Subcutaneous adipose tissue (tissue), 4 donors: ENCODE measurements around the gene PTPRG. TPM values are rescaled to one million over a fixed set of nuclear protein-coding genes. Genes with fewer than 3 reads are reported as not detected.

Experiments used
- total RNA-seq, 4 donors: library from RNA; depleted of rRNA; stranded (reverse); fragments of >200 nt; gene quantifications; one replicate each; pipeline ENCODE4 v1.1.0, GENCODE V29; 2016
- TF ChIP-seq, protein P1 (sequence below): fragments of 450-650 bp; IDR thresholded peaks from one replicate; pipeline ENCODE4 v1.5.1; 2016; ENCODE audit warnings: low read depth, mild to moderate bottlenecking, control low read depth, antibody characterized with exemption, moderate library complexity

The PTPRG gene
- total RNA-seq, 4 donors from 2014 or later = 115 to 164 (median 159) TPM

DNA sequence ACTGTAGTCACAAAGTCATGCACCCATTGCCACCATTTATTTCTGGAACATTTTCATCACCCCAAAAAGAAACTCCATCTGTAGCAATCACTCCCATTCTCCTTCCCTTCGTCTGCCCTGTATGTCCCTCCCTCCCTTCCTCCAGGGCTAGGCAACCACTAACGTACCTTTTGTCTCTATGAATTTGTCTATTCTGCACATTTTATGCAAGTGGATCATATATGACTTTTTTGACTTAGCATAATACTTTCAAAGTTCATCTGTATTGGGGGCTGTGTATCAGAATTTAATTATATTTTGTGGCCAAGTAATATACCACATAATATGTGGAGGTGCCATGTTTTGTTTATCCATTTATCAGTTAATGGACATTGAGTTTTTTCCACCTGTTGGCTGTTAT, 610.4 kb downstream of the PTPRG start:
- TF ChIP-seq, protein P1, sequence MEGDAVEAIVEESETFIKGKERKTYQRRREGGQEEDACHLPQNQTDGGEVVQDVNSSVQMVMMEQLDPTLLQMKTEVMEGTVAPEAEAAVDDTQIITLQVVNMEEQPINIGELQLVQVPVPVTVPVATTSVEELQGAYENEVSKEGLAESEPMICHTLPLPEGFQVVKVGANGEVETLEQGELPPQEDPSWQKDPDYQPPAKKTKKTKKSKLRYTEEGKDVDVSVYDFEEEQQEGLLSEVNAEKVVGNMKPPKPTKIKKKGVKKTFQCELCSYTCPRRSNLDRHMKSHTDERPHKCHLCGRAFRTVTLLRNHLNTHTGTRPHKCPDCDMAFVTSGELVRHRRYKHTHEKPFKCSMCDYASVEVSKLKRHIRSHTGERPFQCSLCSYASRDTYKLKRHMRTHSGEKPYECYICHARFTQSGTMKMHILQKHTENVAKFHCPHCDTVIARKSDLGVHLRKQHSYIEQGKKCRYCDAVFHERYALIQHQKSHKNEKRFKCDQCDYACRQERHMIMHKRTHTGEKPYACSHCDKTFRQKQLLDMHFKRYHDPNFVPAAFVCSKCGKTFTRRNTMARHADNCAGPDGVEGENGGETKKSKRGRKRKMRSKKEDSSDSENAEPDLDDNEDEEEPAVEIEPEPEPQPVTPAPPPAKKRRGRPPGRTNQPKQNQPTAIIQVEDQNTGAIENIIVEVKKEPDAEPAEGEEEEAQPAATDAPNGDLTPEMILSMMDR = no peak

DNA sequence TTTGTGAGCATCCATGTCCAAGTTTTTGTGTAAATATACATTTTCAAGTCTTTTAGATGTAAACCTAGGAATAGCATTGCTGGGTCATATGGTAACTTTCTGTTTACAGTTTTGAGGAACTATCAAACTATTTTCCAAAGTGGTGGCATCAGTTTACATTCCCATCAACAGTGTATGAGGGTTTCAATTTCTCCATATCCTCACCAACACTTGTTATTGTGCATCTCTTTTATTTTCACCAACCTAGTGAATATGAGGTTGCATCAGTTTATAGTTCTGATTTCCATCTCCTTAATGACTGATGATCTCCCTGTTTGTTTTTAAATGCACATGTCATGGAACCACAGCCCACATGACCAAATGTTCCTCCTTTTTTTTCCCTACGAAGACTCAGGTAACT, 610.8 kb downstream of the PTPRG start:
- TF ChIP-seq, protein P1 = no peak

DNA sequence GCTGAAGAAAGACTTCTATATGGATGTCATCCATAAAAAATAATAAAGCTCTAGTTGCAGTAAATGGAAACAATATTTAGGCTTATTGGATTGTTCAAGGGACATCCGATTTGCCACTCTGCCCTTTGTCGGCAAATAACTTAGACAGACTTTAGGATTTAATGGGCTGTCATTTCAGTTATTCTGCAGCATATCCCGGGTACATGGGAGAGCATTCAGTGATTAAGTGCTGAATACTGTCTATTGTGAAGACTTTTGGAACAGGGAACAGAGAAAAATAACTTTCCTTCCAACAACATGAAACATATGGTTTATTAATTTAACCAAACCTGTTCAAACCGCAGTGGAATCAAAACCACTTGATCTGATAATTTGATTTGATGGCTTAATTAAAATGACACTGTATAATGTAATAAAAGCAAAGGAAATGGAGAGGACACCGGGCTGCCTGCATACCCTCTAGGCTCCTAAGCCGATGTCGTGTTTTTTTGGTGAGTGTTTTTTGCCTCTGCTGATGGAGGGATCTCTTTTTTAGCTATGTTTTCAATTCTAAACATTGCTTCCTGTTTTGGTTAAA, 612.7 kb downstream of the PTPRG start:
- TF ChIP-seq, protein P1 = no peak

DNA sequence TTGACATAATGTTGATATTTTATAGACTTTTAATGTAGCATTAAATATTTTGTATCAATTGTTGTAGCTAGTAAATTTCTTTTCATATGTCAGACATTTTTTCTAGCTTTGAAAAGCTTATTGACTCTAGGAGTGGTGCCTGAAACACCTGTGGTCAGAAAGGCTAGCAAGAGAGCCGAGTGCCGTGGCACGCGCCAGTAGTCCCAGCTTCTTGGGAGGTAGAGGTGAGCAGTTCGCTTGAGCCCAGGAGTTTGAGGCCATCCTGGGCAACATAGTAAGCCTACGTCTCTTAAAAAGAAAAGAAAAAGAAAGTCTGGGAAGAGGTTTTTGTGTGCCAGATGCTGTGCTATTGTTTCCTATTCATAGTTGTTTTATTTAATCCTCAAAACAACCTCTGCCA, 613.8 kb downstream of the PTPRG start:
- TF ChIP-seq, protein P1 = no peak

DNA sequence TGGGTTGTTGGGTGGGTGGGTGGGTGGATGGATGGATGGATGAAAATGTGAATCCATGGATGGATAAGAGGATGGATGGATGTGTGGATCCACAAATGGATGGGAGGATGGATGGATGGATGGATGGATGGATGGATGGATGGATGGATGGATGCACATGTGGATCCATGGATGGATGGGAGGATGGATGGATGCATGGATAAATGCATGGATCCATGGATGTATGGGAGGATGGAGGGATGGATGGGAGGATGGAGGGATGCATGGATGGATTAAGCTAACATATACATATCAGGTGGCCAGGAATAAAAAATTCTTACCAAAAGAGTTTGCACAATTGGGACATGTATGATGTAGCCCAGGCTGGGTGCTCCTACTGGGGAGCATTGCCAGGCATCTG, 616.7 kb downstream of the PTPRG start:
- TF ChIP-seq, protein P1 = no peak

DNA sequence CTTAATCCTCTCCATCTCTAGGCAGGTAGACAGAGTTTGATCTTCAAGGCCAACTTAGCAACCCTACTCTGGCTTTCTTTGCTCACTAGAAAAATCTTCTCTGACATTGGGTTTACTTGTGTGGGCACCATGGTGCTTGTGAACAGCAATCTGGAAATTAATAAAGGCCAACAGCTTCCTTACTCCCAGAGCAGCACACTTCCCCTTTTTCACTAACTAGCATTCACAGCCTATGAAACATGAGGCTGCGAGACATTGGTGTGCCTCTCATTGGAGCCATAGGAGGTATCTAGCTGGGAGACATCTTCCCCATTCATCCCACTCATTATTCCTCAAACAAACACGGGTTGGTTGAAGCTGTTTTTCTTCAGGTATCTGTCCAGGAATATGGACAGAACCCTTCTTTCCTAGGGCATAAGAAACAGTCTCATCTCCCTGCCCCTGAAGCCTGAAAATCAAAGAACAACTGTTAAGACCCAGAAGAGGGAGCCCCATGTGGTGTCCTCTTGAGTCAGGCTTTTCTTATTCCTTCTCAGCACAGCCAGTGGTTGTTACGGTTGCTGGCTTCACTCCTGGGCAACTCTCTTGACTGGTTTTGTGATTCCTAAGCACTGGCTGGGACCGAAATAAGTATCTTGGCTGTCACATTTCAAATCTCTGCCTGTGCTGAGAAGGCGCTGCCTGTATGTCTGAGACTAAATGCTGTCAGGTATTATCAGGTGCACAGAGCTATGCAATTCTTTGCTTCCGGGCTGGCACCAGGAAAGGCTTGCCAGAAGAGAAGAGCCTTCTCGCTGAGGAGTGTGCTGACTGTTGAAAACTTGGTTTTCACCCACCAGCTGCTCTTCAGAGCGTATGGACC, 617.6 kb downstream of the PTPRG start:
- TF ChIP-seq, protein P1 = no peak

DNA sequence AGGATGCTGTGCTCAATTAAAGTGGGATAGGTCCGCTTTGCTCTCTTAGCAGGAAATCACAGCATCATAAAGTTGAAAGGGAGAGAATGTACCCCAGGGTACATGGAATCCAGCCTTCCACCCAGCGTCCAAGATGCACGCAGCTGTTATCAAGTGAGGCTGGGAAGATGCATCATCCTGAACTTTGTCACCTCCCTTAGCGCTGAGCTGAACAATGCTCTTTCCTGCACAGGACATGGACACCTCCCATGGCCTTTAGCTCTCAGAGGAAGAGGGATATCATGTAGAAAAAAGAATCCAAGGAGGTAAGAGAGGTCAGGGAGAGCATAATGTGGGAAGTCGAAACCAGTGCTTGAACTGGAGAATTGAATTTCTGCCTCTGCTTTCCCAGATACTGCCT, 619.1 kb downstream of the PTPRG start:
- TF ChIP-seq, protein P1 = no peak
